ENCODE data around the gene EFL1.
"Not testable (repeated sequence)": the region's sequence is repeated elsewhere in the genome, so short reads cannot be mapped to it uniquely, and the experiment has no call there.

DNA sequence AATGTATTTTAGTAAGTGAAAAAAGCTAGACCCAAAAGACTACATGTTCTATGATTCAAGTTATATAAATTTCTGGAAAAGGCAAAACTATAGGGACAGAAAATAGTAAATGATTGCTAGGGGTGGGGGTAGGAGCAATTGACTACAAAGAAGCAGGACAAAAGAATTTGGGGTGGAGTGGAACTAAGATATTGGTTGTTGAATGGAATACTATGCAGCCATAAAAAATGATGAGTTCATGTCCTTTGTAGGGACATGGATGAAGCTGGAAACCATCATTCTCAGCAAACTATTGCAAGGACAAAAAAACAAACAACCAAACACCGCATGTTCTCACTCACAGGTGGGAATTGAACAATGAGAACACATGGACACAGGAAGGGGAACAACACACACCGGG, 25.7 kb upstream of the EFL1 start:
- TF ChIP-seq, protein P1, sequence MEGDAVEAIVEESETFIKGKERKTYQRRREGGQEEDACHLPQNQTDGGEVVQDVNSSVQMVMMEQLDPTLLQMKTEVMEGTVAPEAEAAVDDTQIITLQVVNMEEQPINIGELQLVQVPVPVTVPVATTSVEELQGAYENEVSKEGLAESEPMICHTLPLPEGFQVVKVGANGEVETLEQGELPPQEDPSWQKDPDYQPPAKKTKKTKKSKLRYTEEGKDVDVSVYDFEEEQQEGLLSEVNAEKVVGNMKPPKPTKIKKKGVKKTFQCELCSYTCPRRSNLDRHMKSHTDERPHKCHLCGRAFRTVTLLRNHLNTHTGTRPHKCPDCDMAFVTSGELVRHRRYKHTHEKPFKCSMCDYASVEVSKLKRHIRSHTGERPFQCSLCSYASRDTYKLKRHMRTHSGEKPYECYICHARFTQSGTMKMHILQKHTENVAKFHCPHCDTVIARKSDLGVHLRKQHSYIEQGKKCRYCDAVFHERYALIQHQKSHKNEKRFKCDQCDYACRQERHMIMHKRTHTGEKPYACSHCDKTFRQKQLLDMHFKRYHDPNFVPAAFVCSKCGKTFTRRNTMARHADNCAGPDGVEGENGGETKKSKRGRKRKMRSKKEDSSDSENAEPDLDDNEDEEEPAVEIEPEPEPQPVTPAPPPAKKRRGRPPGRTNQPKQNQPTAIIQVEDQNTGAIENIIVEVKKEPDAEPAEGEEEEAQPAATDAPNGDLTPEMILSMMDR (IDR thresholded peaks at IDR 0.05) = not testable (repeated sequence)
- TF ChIP-seq POLR2AphosphoS5 (IDR thresholded peaks at IDR 0.05) = not testable (repeated sequence)
